ENCODE measurements around the gene MIB2.

DNA sequence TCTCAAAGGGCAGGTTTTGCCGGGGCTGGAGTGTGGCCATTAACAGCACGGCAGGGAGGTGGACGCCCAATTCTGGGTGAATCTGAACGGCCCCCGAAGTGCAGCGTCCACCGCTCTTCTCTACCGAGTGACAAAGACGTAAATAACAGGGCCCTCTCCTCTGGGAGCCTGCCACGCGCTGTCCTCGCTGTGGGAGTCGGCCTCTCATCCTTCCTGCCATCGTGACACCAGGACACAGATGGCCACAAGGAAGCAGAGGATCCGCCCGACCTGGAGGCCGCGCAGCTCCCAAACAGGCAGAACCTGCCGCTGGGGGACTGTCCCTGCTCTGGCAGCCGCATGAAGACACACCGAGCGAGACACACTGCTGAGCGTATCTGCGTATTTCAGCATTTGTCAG lies 55.6 kb downstream of the MIB2 start:
- TF ChIP-seq CTCF (IDR thresholded peaks at IDR 0.05) (no peak), POLR2A (IDR thresholded peaks at IDR 0.05) (no peak)

Data from right lobe of liver (tissue), 4 donors.